HL-60 (cell line): ENCODE data around the gene FABP1.
A peak's percentile ranks its signal among the peaks of the same experiment; 100 is the strongest.

Source experiments
- CTCF ChIP-seq: IDR thresholded peaks from one replicate; pipeline ENCODE4 v1.5.1; 2011; ENCODE audit warnings: low read length, control low read depth, inconsistent platforms; ENCODE audit not compliant: insufficient read depth
- GABPA ChIP-seq: IDR thresholded peaks from 2 replicates; pipeline ENCODE4 v1.6.1; 2012; ENCODE audit warnings: low read depth
- POLR2AphosphoS5 ChIP-seq: IDR thresholded peaks from 2 replicates; pipeline ENCODE4 v1.6.1; 2012; ENCODE audit warnings: low read depth
- SPI1 ChIP-seq: IDR thresholded peaks from 2 replicates; pipeline ENCODE4 v1.6.1; 2012; ENCODE audit warnings: low read depth, mild to moderate bottlenecking, borderline replicate concordance
- TF ChIP-seq, protein P1 (sequence below): IDR thresholded peaks from 2 replicates; pipeline ENCODE4 v1.6.1; 2012; ENCODE audit warnings: low read depth; ENCODE audit not compliant: insufficient replicate concordance

DNA sequence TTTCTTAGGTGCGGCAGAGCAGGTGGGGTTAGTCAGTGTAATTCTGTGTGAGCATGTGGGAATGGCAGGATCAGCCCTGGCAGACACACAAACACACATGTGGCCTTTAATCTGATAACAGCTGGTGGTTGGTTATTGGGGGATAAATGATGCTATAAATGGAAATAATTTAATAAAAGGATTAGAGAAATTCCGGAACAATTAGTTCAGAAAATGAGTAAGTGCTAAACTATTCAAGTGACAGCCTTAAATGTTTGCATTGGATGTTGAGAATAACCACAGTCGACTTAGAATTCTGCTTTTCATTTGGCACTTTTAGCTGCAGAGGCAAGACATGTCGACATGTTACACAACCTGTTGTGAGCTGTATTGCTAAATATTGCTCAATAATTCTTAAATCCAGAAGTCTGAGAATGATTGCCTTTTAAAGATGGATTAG is 53.0 kb downstream of the FABP1 start:
- TF ChIP-seq GABPA = no peak
- no peak for TF ChIP-seq CTCF
- TF ChIP-seq POLR2AphosphoS5 = no peak
- TF ChIP-seq, protein P1, sequence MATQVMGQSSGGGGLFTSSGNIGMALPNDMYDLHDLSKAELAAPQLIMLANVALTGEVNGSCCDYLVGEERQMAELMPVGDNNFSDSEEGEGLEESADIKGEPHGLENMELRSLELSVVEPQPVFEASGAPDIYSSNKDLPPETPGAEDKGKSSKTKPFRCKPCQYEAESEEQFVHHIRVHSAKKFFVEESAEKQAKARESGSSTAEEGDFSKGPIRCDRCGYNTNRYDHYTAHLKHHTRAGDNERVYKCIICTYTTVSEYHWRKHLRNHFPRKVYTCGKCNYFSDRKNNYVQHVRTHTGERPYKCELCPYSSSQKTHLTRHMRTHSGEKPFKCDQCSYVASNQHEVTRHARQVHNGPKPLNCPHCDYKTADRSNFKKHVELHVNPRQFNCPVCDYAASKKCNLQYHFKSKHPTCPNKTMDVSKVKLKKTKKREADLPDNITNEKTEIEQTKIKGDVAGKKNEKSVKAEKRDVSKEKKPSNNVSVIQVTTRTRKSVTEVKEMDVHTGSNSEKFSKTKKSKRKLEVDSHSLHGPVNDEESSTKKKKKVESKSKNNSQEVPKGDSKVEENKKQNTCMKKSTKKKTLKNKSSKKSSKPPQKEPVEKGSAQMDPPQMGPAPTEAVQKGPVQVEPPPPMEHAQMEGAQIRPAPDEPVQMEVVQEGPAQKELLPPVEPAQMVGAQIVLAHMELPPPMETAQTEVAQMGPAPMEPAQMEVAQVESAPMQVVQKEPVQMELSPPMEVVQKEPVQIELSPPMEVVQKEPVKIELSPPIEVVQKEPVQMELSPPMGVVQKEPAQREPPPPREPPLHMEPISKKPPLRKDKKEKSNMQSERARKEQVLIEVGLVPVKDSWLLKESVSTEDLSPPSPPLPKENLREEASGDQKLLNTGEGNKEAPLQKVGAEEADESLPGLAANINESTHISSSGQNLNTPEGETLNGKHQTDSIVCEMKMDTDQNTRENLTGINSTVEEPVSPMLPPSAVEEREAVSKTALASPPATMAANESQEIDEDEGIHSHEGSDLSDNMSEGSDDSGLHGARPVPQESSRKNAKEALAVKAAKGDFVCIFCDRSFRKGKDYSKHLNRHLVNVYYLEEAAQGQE = peak; percentile 28
- no peak for TF ChIP-seq SPI1
